ENCODE data around the gene COTL1.

DNA sequence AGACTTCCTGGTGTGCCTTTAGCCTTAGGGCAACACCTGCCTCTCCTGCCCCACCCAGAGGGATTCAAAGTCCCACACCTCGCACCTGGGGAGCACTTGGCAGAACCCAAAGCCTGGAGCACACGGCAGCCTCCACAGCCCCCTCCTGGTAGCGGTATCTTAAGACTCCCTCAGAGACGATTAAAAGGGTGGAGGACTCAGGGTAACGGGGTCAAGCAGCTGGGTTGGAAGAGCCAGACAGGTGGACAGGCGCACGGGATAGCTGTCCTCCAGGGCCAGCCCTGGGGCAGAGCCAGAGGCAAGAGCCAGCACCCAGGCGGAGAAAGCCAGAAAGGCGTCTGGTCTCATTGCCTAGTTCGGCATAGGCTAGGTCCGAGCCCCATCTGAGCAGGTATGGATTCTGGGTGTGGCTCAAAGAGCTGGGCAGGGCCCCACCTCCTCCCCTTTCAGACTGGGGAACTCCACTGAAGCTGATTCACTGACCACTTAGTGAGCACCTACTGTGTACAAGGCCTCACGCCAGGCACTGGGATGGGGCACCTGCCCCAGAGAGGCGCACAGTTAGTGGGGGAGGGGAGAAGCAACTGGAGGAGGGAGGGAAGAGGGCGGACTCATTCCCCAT, 58.5 kb downstream of the COTL1 start:
- no peak for TF ChIP-seq SIN3A (IDR thresholded peaks at IDR 0.05; ENCODE audit: borderline replicate concordance, insufficient read depth, low read length)
- no peak for TF ChIP-seq POLR2AphosphoS5 (IDR thresholded peaks at IDR 0.05; ENCODE audit: low read depth, low read length)
- TF ChIP-seq REST (IDR thresholded peaks at IDR 0.05; ENCODE audit: insufficient read depth in 1 of 2, low read depth in 2 of 2, low read length in 2 of 2), result no peak
